Colonic mucosa (tissue), 4 donors: ENCODE measurements around the gene TUBB2B. TPM values are rescaled to one million over a fixed set of nuclear protein-coding genes. Genes with fewer than 3 reads are reported as not detected.

Experiments used
- DNase-seq: peaks from one replicate; pipeline ENCODE4 v3.0.0-alpha.2; 2020
- H3K27ac ChIP-seq: fragments of 200-600 bp; one replicate; pipeline ENCODE4 v1.8.0; 2021
- H3K27me3 ChIP-seq: fragments of 200-600 bp; one replicate; pipeline ENCODE4 v1.8.0; 2021
- H3K36me3 ChIP-seq: fragments of 200-600 bp; one replicate; pipeline ENCODE4 v1.8.0; 2021
- H3K4me1 ChIP-seq: fragments of 200-600 bp; one replicate; pipeline ENCODE4 v1.8.0; 2021; ENCODE audit warnings: mild to moderate bottlenecking
- H3K4me3 ChIP-seq: fragments of 200-600 bp; one replicate; pipeline ENCODE4 v1.8.0; 2021
- H3K9ac ChIP-seq, 2 donors: one replicate each; pipeline ENCODE4 v1.7.0; 2013; ENCODE audit warnings: control low read depth in 2 of 2, low read depth in 2 of 2, low read length in 2 of 2
- H3K9me3 ChIP-seq: fragments of 200-600 bp; one replicate; pipeline ENCODE4 v1.8.0; 2021
- intact Hi-C: fragments of 100-400 bp; cut with DNase I; formaldehyde crosslinking; loops from one replicate; pipeline ENCODE4 v1.14.1; 2022
- total RNA-seq, 2 donors: library from RNA; stranded (reverse); fragmentation: NEBNext Ultra II Directional in 1 of 2; extraction: Animal tissue kit (Norgen Biotek cat#: 25700) in 1 of 2; gene quantifications; one replicate each; pipeline ENCODE4 v1.2.1, GENCODE V29; 2021
- TF ChIP-seq, protein P1 (sequence below): fragments of 200-600 bp; IDR thresholded peaks from one replicate; pipeline ENCODE4 v1.8.0; 2022; ENCODE audit warnings: antibody characterized with exemption, mild to moderate bottlenecking
- donor health status: healthy.
- donor health status: DM: no; HTN: no; CAD: no.
- donor health status: DM: no; HTN: no; CAD: no.

Gene TUBB2B
- total RNA-seq, 2 donors from 2014 or later = 2.3 to 5.8 TPM

DNA sequence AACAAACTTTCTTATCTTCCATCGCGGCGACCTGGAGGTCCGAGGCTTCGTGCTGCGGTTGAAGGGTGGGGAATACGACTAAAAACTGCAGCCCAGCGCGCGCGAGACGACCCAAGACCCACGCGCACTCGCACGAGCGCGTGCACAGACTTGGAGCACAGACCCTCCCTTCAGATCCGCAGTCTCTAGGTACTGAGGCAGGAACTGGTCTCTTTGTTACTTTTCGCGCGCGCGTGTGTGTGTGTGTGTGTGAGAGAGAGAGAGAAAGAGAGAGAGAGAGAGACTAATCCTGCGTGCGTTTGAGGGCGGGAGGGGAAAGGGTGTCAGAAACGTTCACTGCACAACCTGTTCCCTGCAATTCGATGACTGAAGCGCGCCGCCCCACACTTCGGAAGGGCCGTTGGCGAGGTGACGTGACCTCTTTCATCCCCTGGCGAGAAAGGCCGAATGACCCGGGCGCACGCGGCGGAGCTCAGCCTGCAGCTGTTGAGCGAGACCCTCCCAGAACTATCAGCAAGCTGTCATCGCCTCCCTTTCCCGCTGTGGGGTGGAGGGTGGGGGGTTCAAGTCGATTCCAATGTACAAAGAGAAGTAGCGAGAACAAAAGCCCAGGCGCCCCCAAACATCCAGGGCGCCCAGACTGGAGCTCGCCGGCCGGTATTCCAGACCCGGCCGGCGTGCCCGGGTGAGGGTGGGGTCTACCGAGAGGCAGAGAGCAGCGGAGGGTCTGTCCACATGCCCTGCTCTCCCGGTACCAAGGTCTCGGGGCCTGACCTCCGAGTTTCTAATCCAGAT is 1.5 kb upstream of the TUBB2B start:
- no peaks in the 10 kb centered on the region for H3K36me3 ChIP-seq
- no peak overlapping the region for H3K9ac ChIP-seq
- no peak for DNase-seq
- no peak overlapping the region for H3K4me3 ChIP-seq
- no peak overlapping the region for H3K27ac ChIP-seq
- intact Hi-C loops = no loop called here
- H3K9me3 ChIP-seq = no peaks in the 10 kb centered on the region
- peaks cover 26% of the 10 kb centered on the region for H3K4me1 ChIP-seq
- H3K27me3 ChIP-seq = peaks cover 76% of the 10 kb centered on the region
- TF ChIP-seq, protein P1, sequence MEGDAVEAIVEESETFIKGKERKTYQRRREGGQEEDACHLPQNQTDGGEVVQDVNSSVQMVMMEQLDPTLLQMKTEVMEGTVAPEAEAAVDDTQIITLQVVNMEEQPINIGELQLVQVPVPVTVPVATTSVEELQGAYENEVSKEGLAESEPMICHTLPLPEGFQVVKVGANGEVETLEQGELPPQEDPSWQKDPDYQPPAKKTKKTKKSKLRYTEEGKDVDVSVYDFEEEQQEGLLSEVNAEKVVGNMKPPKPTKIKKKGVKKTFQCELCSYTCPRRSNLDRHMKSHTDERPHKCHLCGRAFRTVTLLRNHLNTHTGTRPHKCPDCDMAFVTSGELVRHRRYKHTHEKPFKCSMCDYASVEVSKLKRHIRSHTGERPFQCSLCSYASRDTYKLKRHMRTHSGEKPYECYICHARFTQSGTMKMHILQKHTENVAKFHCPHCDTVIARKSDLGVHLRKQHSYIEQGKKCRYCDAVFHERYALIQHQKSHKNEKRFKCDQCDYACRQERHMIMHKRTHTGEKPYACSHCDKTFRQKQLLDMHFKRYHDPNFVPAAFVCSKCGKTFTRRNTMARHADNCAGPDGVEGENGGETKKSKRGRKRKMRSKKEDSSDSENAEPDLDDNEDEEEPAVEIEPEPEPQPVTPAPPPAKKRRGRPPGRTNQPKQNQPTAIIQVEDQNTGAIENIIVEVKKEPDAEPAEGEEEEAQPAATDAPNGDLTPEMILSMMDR = no peak

DNA sequence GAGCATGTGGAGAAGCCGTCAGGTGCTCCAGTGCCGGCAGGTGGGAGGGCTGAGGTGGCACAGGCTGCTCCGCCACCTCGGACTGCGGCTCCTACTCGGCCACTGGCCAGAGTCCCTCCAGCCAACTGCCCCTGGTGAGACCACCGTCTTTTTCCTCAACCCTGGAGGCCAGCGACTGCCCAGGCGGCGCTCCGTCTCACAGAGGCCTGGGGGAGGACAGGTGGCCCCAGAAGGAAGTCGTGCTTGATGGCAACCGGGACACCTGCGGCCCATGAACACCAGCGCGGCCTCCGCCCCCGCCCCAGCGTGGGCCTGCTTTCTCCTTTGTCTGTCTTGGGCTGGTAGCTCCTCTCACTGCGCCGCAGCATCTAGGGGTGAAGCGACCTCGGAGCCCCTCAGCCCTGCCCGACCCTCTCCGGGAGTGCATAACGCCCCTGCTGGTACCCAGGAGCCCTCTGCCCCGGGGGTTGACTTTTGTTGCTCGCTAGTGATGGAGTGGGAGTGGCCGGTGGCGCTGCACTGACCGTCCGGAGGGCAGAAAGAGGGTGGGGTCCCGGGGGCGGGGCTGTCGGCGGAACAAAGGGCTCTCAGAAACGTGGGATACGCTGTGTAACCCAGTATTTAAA is 706 bp upstream of the TUBB2B start:
- H3K9ac ChIP-seq = no peak overlapping the region
- no peak overlapping the region for H3K27ac ChIP-seq

DNA sequence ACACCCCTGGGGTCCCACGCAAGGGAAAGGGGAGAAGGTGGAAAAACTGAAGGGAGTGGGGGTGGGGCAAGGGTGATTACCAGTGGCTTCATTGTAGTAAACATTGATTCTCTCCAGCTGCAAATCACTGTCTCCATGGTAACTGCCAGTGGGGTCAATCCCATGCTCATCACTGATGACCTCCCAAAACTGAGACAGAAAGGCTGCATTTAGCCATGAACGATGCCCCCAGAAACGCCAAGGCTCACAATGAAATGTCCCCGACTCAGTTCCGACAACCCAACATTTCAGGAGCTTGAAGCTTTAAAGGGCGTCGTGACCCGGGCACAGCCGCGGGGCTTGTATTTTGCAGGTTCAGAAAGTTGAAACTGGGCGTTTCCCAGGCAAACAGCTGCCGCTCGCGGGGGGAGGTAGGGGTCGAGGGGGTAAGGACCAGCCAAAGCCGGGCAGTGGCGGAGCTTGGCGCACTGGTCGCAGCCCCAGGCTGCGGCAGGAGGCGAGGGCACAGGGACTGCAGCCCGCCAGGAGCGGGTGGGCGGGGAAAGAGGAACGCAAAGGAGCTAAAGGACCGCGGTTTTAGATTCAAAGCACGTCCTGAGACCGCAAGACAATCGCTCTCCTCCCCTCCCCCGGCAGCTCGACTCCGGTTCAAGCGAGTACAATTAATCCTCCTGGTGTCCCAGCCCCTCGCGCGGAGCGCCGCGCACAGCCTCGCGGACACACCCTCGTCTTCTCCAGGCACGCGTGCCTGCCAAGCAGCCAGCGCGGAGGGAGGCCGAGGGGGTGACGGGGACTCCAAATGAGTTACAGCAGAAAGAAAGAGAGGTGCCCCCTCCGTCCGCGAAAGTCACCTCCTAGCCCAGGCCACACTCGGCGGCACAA is 731 bp downstream of the TUBB2B start:
- no peaks in the 10 kb centered on the region for H3K9me3 ChIP-seq
- H3K36me3 ChIP-seq = no peaks in the 10 kb centered on the region
- peaks cover 57% of the 10 kb centered on the region for H3K27me3 ChIP-seq
- DNase-seq = peak; percentile 27
- H3K4me1 ChIP-seq = peaks cover 23% of the 10 kb centered on the region
- peak overlapping the region; percentile 25 for H3K4me3 ChIP-seq
- intact Hi-C loops = no loop called here
- H3K27ac ChIP-seq = no peak overlapping the region
- H3K9ac ChIP-seq = peak overlapping the region in 1 of 2 donors; percentile 12
- TF ChIP-seq, protein P1 = no peak

More for the DNA sequence above, 706 bp upstream of the TUBB2B start:
- no peaks in the 10 kb centered on the region for H3K9me3 ChIP-seq
- no peaks in the 10 kb centered on the region for H3K36me3 ChIP-seq
- H3K4me3 ChIP-seq = no peak overlapping the region
- TF ChIP-seq, protein P1 = no peak
- no peak for DNase-seq
- peaks cover 72% of the 10 kb centered on the region for H3K27me3 ChIP-seq
- H3K4me1 ChIP-seq = peaks cover 26% of the 10 kb centered on the region
- intact Hi-C loops = no loop called here

DNA sequence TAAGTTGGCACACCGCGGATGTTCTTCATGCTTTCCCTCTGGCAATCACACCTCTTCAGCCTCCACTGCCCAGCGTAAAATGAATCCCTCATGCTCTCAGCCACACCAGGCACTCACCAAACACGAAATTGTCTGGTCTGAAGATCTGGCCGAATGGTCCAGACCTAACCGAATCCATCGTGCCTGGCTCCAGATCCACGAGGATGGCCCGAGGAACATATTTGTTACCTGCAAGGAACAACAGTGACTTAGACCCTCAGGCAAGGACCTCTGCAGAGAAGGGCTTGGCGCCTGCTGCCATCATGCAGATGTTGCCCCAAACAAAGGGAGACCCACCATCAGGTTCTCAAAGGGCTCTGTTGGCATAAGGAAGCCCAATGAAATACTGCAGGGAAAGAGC is 1.4 kb downstream of the TUBB2B start:
- no peak for DNase-seq
- Histone ChIP-seq H3K4me1 (peaks cover 21% of the 10 kb centered on the region), H3K9me3 (no peaks in the 10 kb centered on the region), H3K4me3 (no peak overlapping the region), H3K27me3 (peaks cover 52% of the 10 kb centered on the region), H3K36me3 (no peaks in the 10 kb centered on the region), H3K27ac (no peak overlapping the region), H3K9ac (no peak overlapping the region)
- TF ChIP-seq, protein P1 = no peak
- intact Hi-C loops = no loop called here

DNA sequence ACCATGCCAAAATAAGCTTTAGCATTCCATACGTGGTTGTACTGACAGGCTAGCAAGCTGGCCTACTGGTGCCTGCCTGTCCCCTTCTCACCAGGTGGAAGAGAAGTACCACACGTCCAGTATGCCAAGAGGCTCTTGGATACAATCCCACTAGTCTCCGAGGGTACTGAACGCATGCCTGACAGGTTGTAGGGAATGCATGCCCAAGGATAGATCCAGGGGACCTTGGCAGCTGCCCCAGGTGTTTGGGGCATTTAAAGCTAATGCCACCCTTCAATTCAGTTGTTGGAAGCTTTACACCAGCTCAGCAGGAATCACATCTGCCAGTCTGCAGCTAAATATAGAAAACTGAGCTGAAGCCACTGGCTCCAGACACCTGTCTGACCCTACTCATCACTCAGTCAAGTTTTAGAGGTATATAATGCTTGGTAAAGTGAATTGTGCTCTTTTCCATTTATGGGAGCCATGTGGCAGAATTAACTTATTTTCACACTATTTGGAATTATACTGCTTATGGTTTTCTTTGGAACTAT is 4.9 kb downstream of the TUBB2B start:
- TF ChIP-seq, protein P1 = no peak
- Histone ChIP-seq H3K9me3 (no peaks in the 10 kb centered on the region), H3K4me3 (no peak overlapping the region), H3K4me1 (peaks cover 8% of the 10 kb centered on the region), H3K36me3 (no peaks in the 10 kb centered on the region), H3K9ac (no peak overlapping the region), H3K27ac (no peak overlapping the region), H3K27me3 (peaks cover 24% of the 10 kb centered on the region)
- no peak for DNase-seq
- intact Hi-C loops = no loop called here
